GM18519 (cell line): Measurements from ENCODE around the gene CA5A.
A peak's percentile ranks its signal among the peaks of the same experiment; 100 is the strongest.
"Not testable (repeated sequence)": the region's sequence is repeated elsewhere in the genome, so short reads cannot be mapped to it uniquely, and the experiment has no call there.

ENCODE experiments used
- ATAC-seq: cut with Tn5 transposase; IDR thresholded peaks from one replicate; pipeline ENCODE4 v1.9.1; 2021; ENCODE audit warnings: mild to moderate bottlenecking, moderate library complexity; ENCODE audit not compliant: unreplicated experiment, low FRiP score

The CA5A gene

DNA sequence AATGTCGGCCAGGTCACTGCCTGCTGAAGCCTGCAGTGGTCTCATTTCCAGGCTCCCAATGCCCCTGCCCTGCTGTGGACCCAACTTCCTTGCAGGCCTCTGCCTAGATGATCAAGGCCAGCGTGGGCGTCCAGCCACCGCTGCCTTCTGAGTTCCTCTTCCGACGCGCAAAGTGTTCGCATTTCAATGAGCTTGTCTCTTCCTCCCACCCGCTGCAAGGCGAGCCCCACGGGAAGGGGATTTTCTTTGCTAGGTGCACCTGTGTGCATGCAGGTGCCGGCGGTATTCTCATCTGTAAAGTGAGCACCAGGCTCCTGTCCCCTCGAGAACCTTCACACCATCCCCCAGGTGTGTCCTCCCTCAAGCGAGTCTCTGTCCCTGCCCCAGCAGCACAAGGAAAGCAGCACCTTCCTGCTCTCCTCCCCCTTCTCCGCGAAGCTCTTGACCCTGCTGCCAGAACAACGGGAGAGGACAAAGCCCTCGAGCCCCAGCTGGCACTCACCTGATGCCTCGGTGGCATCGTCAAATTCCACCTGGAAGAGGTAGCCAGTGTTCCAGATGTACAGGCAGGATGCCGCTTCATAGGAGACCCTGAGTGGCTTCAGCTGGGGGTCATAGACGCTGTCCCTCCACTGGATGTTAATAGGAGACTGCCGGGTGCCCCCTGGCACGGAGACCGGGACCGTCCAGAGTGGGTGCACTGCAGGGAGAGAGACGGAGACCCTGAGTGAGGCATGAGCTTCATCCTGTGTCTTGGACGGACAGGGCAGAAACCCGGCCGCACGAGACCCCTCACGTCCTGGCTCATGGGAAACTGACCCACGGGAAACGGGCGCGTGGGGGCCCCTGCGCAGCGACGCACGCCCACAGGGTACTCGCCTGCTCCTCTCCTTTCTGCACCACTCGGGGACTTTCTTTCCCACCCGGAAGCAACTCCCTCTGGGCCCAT is 9.8 kb downstream of the CA5A start:
- no peak for ATAC-seq

DNA sequence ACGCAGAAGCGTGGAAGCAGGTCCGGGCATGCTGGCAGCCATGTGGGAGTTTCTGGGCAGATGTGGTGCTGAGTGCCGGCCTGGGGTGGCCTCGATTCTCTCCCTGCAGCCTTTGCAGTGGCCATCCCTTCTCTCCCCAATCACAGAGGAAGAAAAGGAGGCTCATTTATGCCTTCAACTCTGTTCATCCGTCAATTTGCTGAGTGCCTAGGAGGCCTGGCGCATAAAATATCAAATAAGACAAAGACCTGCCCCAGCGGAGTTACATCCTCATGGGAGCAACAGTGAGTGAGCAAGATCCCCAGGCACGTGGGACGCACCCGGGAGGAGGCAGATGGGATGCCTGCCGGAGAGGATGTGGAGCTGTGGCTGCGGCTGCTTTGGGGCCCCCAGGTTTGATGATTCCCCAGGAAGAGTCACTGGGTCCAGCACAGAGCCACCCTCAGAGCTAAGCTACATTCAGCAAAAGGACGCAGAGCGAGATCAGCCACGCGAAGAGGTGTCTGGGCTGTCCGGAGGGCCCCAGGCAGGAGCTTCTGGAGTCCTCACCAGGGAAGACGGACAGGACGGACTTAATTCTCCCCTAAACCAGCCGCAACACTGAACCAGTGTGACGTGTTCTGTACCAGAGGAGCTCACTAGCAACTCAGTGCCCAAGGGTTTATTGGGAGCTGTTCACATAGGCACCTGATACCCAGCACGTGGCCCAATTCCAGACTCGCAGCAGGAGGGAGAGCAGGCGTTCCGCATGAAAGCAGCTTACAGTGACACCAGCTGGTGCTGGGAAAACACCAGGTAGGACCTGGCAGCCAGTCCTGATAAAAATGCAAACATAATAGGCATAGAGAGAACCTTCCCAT is 11.3 kb downstream of the CA5A start:
- no peak for ATAC-seq

- ATAC-seq = peak; percentile 40
Measured at GRCh38 chr16:87924041-87924810, 12.1 kb downstream of the CA5A start.

DNA sequence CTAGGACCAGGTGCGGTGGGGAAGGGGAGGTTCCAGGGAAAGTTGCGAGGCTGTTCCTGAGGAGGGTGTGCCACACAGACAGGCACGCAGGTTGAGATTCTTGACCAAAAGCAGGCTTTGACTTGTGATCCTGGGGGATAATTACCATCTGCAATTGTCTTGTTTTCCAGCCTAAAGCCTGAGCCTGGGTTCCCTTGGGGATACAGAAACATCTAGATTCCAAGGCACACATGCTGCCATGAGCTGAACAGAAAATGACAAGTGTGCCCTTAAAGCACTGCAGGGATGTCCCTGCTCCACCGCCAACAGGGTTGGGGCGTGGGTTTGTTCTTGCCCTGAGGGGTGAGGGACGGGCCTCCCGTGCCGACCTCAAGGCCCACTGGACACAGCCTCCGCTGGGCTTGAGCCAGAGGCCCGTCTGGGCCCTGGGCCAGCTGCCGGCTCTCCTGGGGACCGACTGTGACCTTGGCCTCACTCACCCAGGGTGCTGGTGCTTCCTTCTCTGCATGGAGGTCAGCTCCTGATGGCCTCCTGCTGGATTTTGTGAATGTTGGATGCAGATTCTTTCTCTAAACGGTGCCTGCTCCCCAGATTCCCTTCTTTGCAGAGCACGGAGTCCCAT is 14.0 kb downstream of the CA5A start:
- ATAC-seq = no peak

- no peak for ATAC-seq
Measured at GRCh38 chr16:87921236-87921773, 15.0 kb downstream of the CA5A start.

GRCh38 chr16:87919681-87919994 is 16.7 kb downstream of the CA5A start:
- ATAC-seq = no peak

DNA sequence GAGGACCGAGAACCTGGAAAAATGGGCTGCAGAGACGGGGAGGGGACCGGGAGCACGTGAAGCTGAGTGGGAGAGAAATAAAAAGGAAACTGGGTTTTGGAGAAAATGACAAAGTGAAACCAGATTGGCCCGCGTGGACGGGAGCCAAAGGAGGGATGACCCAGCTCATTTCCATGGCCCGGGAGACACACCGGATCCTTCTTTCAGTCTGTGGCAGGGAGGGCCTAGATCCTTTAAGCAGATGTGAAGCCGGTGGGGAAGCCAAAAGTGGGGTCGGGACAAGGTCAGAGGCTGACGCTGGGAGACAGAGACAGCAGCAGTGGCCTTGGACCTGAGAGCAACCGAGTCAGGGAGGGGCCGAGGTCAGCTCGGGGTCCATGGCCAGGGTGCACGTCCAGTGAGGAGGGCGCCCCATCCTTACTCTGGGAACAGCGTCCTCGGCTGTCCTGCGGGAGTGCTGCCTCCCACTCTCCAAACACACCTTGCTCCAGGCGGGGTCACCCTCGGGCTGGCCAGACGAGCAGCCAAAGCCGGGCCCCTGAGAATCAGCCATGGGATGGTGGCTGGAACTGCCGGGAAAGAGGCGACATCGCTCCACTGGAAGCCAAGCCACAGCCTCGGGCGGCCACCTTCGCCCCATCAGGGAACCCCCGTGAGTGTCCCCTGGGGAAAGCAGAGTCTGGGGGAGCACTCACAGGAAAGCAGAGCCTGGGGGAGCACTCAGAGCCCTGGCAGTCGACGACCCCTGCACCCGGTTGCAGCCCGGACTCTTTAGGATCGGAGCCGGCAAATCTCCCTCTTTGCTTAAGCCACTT is 17.3 kb downstream of the CA5A start:
- ATAC-seq = no peak

GRCh38 chr16:87918338-87918737 is 18.0 kb downstream of the CA5A start:
- no peak for ATAC-seq

DNA sequence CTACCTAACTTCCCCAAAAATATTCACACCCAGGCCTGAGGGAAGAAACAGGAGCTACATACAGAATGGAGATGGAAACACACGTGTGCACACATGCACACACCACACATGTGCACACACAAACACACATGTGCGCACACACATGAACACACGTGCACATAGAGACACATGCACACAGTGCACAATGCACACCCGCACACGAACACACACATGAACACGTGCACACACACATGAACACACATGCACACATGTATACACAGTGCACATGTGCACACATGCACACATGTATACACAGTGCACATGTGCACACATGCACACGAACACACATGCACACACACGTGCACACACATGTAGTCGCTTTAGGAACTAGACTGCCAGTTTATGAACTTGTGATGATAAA is 18.8 kb downstream of the CA5A start:
- no peak for ATAC-seq

- ATAC-seq = no peak
Measured at GRCh38 chr16:87914812-87915211, 21.5 kb downstream of the CA5A start.

GRCh38 chr16:87914021-87914725 is 22.2 kb downstream of the CA5A start:
- ATAC-seq = not testable (repeated sequence)

- ATAC-seq = not testable (repeated sequence)
Measured at GRCh38 chr16:87912691-87913090, 23.6 kb downstream of the CA5A start.

DNA sequence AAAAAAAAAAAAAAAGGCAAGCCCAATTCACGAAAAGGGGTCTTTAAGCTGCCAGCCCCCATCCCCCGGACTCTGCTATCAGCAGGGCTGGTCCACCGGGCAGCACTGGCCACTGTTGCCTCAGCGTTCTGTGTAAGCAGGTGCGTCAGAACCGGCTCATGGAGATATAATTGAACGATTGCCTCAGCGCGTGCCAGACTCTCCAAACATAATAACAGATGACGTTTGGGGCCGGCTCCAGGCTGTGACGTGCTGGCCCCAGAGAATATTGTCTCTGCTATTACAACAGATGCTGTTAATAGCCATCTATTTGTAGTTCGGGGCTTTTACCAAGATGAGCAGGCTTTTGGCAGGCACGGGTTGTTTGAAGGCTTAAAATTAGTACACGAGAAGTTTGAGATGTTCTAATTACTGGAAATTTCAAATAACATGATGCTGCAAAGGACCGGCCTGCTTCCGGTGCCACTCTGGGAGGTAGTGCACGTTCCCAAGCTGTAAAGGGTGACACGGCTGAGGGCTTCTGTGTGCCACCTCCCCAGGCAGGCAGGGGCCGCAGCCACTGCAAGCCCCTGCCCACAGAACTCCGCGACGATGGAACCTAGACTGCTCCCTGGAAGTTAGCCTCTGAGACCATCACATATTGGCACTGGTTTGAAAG is 25.1 kb downstream of the CA5A start:
- not testable (repeated sequence) for ATAC-seq

DNA sequence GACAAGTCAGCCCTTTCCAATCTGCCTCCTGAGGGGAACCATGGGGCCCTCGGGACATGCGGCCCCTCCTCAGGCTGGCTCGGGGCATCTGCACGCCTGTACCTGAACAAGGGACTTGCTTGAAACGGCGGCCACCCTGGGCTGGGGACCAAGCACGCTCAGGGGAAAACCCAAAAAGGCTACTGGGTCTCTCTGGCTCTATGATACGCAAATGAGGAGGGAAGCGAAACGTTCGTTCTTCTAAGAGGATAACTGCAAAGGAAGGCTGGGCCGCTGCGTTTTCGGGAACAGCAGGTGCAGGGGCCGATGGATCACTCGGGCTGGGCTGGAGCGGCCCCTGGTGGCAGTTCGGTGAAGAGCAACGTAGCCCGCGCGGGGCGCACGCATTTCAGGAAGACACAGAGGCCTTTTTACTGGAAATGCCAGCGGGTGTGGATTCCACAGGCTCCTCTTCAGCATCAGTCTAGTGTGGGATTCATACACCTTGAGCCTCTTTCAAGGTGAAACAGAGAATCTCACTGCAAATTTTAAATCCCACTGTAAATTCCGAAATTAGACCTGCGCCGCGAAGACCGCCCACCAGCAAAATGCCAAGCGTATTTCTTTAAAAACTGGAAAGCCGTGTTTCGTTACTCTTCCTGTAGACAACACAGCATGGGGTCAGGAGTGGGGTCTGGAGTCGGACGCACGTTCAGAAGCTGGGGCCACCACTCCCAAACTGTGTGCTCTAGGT is 27.0 kb downstream of the CA5A start:
- peak; percentile 76 for ATAC-seq

DNA sequence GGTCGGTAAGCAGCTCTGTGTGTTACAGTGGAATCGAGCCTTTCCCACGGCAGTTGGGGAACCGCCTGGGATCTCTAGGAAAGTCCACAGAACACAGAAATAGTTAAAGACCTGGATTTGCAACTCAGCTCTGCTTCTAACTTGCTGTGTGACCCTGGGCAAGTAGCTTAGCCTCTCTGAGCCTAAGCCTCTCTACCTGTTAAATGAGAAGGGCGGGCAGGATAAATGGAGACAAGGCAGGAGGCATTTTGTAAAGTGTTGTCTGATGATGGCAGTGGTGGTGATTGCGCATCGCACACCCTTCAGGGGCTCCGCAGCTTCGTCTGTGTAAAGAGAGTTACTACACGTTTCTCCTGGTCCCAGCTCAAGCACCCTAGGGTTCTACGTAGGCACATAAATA is 28.2 kb downstream of the CA5A start:
- not testable (repeated sequence) for ATAC-seq

- not testable (repeated sequence) for ATAC-seq
Measured at GRCh38 chr16:87905521-87905920, 30.8 kb downstream of the CA5A start.

- not testable (repeated sequence) for ATAC-seq
Measured at GRCh38 chr16:87904963-87905362, 31.4 kb downstream of the CA5A start.
